Endothelial cell of umbilical vein (primary cell): ENCODE data around the gene RALBP1. TPM values are rescaled to one million over a fixed set of nuclear protein-coding genes. Genes with fewer than 3 reads are reported as not detected.

Source experiments
- BruUV-seq: library from RNA; stranded (reverse); fragments of 400-500 nt; replicated peaks from 2 replicates; lab custom pipeline; 2021; lab: Mats Ljungman, UMichigan
- CTCF ChIA-PET: fragments of 300-600, 350-600 bp; sonication (Branson Sonifier 250); formaldehyde crosslinking; loops from one replicate; lab custom pipeline; 2021; ENCODE audit warnings: antibody characterized with exemption, inconsistent platforms; lab: Charles Lee
- POLR2A ChIA-PET: fragments of 300-600, 350-600 bp; sonication (Branson Sonifier 250); formaldehyde crosslinking; loops from one replicate; lab custom pipeline; 2021; ENCODE audit warnings: antibody characterized with exemption, inconsistent platforms; lab: Charles Lee
- DNase-seq: peaks from one replicate; pipeline ENCODE4 v3.0.0-alpha.2; 2011; ENCODE audit warnings: low read depth, low spot score
- FAIRE-seq: peaks from 2 replicates; lab custom pipeline; 2011; peaks lifted over from hg19 to GRCh38; lab: Jason Lieb, UNC
- H2AFZ ChIP-seq: 2 replicates; pipeline ENCODE4 v1.6.0; 2012; ENCODE audit warnings: low read depth, low read length, control low read depth, inconsistent platforms
- H3K27ac ChIP-seq: 2 replicates; pipeline ENCODE4 v1.5.1; 2011; ENCODE audit warnings: low read depth, mild to moderate bottlenecking, control low read depth, low read length, moderate library complexity; ENCODE audit not compliant: insufficient read depth
- H3K27me3 ChIP-seq, 2 experiments: 2 replicates each; pipeline versions ENCODE4 v1.6.0 to v1.6.1; 2011; ENCODE audit warnings: low read length in 2 of 2, mixed read lengths in 1 of 2; ENCODE audit not compliant: control insufficient read depth in 2 of 2, insufficient read depth in 2 of 2
- H3K36me3 ChIP-seq, 2 experiments: 2 replicates in 1 of 2; 3 replicates in 1 of 2; pipeline ENCODE4 v1.5.1; 2011; ENCODE audit warnings: low read length in 2 of 2, mild to moderate bottlenecking in 1 of 2, moderate library complexity in 1 of 2; ENCODE audit not compliant: control insufficient read depth in 2 of 2, insufficient read depth in 2 of 2; ENCODE audit errors: extremely low read depth in 1 of 2
- H3K4me1 ChIP-seq: 3 replicates; pipeline ENCODE4 v1.5.1; 2011; ENCODE audit warnings: mild to moderate bottlenecking, low read length; ENCODE audit not compliant: control insufficient read depth, insufficient read depth; ENCODE audit errors: extremely low read depth
- H3K4me2 ChIP-seq: 2 replicates; pipeline ENCODE4 v1.6.1; 2011; ENCODE audit warnings: low read length, control low read depth, mixed read lengths; ENCODE audit not compliant: insufficient read depth
- H3K4me3 ChIP-seq, 3 experiments: fragments of 200-600 bp in 1 of 3; sonication (generic), shearing (Covaris generic) in 1 of 3; replicated peaks in 1 of 3; 2 replicates each; pipeline ENCODE4 v1.5.1; 2011 to 2016; ENCODE audit warnings: control low read depth in 3 of 3, low read length in 3 of 3, mild to moderate bottlenecking in 2 of 3, inconsistent platforms in 1 of 3, low read depth in 1 of 3, moderate library complexity in 1 of 3; ENCODE audit not compliant: insufficient read depth in 1 of 3
- H3K79me2 ChIP-seq: 2 replicates; pipeline ENCODE4 v1.6.0; 2012; ENCODE audit warnings: low read length, inconsistent platforms; ENCODE audit not compliant: control insufficient read depth, insufficient read depth
- H3K9ac ChIP-seq: replicated peaks from 2 replicates; pipeline ENCODE3; 2011; ENCODE audit warnings: low read length, control low read depth; ENCODE audit not compliant: insufficient read depth; ENCODE audit errors: extremely low read depth
- H3K9me1 ChIP-seq: replicated peaks from 3 replicates; pipeline ENCODE4 v1.6.0; 2011; ENCODE audit warnings: mild to moderate bottlenecking, low read length; ENCODE audit not compliant: control insufficient read depth, insufficient read depth; ENCODE audit errors: extremely low read depth
- H3K9me3 ChIP-seq: replicated peaks from 2 replicates; pipeline ENCODE4 v1.5.1; 2012; ENCODE audit warnings: low read length, inconsistent platforms; ENCODE audit not compliant: control insufficient read depth, insufficient read depth
- H4K20me1 ChIP-seq: replicated peaks from 2 replicates; pipeline ENCODE3; 2011; ENCODE audit warnings: mild to moderate bottlenecking, low read length; ENCODE audit not compliant: control insufficient read depth, insufficient read depth; ENCODE audit errors: extremely low read depth
- CTCF ChIP-seq, 2 donors: IDR thresholded peaks; 1 replicate in 1 of 2; 2 replicates in 1 of 2; pipeline ENCODE4 v1.5.1; 2011; ENCODE audit warnings: low read length in 2 of 2, mild to moderate bottlenecking in 2 of 2, moderate library complexity in 2 of 2, control low read depth in 1 of 2, inconsistent platforms in 1 of 2, low read depth in 1 of 2; ENCODE audit not compliant: insufficient read depth in 1 of 2; ENCODE audit errors: extremely low read depth in 1 of 2
- FOS ChIP-seq: IDR thresholded peaks from 2 replicates; pipeline ENCODE4 v1.6.1; 2011; ENCODE audit warnings: mild to moderate bottlenecking, low read length, moderate library complexity, borderline replicate concordance; ENCODE audit not compliant: insufficient read depth
- GATA2 ChIP-seq: IDR thresholded peaks from 2 replicates; pipeline ENCODE4 v1.7.0; 2011; ENCODE audit warnings: low read depth, mild to moderate bottlenecking, moderate library complexity, mixed read lengths, low read length; ENCODE audit not compliant: insufficient read length, insufficient read depth
- JUN ChIP-seq: IDR thresholded peaks from 2 replicates; pipeline ENCODE4 v1.6.1; 2011; ENCODE audit warnings: borderline replicate concordance, low read depth; ENCODE audit not compliant: insufficient read length, insufficient read depth
- MAX ChIP-seq: IDR thresholded peaks from 2 replicates; pipeline ENCODE4 v1.6.1; 2011; ENCODE audit not compliant: insufficient read depth, insufficient read length
- MYC ChIP-seq: IDR thresholded peaks from one replicate; pipeline ENCODE4 v1.6.1; 2011; ENCODE audit warnings: mild to moderate bottlenecking, low read depth, low read length
- POLR2A ChIP-seq: IDR thresholded peaks from 2 replicates; pipeline ENCODE4 v1.6.1; 2012; ENCODE audit warnings: low read depth, mild to moderate bottlenecking, control low read depth, low read length
- POLR2AphosphoS5 ChIP-seq: IDR thresholded peaks from 2 replicates; pipeline ENCODE4 v1.6.1; 2012; ENCODE audit warnings: low read depth, mild to moderate bottlenecking, control low read depth, low read length, moderate library complexity; ENCODE audit not compliant: insufficient read depth
- dilution Hi-C: fragments of 300-500 bp; cut with MboI; formaldehyde crosslinking; loops from one replicate; pipeline ENCODE4 v1.15.0; 2019; ENCODE audit warnings: low sequenced_read_pairs; ENCODE audit not compliant: extremely low pct_ligation_motif_present
- intact Hi-C: fragments of 100-400 bp; cut with micrococcal nuclease; formaldehyde crosslinking; loops from one replicate; pipeline ENCODE4 v1.10.0; 2022
- polyA plus RNA-seq, 4 experiments: library from polyadenylated mRNA; depleted of rRNA in 3 of 4; stranded (reverse) in 3 of 4; unstranded in 1 of 4; fragments of >200 nt; gene quantifications; 2 replicates each; pipeline versions ENCODE4 v1.2.1 to v1.2.3, GENCODE V29; 2011 to 2012; ENCODE audit warnings: missing spikeins in 1 of 4
- total RNA-seq: library from RNA; stranded (reverse); gene quantifications from 2 replicates; pipeline ENCODE4 v1.2.3, GENCODE V29; 2021

The RALBP1 gene
- total and polyA plus RNA-seq, 2 donors (not counting 3 experiments of a cell fraction or from before 2014, with no cell fraction given): 55.8 to 68.4 TPM

GRCh38 chr18:9434122-9434701 lies 41.1 kb upstream of the RALBP1 start:
- H3K27ac ChIP-seq: no peak overlapping the region
- no peak overlapping the region for H2AFZ ChIP-seq
- intact Hi-C loops: no loop called here

More at GRCh38 chr18:9434122-9434701, 41.1 kb upstream of the RALBP1 start:
- Histone ChIP-seq H3K9me3 (no peaks in the 10 kb centered on the region), H3K36me3 (no peaks in the 10 kb centered on the region), H3K27me3 (peaks cover 0 to 2% of the 10 kb centered on the region in 2 experiments), H3K9ac (no peak overlapping the region), H3K4me1 (no peaks in the 10 kb centered on the region), H3K4me3 (no peak overlapping the region), H3K9me1 (no peaks in the 10 kb centered on the region), H3K4me2 (no peak overlapping the region), H3K79me2 (no peaks in the 10 kb centered on the region), H4K20me1 (no peaks in the 10 kb centered on the region)
- CTCF ChIA-PET: interaction anchor here (1.3 kb wide), 1 partner anchor 10 kb away, joined by 5 read pairs; no protein-coding TSS in a partner anchor
- dilution Hi-C loops: no loop called here
- POLR2A ChIA-PET: no interaction called here
- FAIRE-seq (no peak), DNase-seq (no peak)
- TF ChIP-seq MYC (no peak), POLR2A (no peak), GATA2 (no peak), MAX (no peak), CTCF (IDR thresholded peaks at IDR 0.05; ENCODE audit: extremely low read depth in 1 of 2, insufficient read depth in 1 of 2, low read depth in 1 of 2, low read length in 2 of 2) (no peak), POLR2AphosphoS5 (no peak), FOS (no peak), JUN (no peak)
- BruUV-seq: no TSS peak
